Fibroblast of gingiva (primary cell): ENCODE results near the gene PSMD5.

Experiments
- DNase-seq: peaks from one replicate; pipeline ENCODE4 v3.0.0-alpha.2; 2011; ENCODE audit warnings: low read depth

The PSMD5 gene

GRCh38 chr9:120842685-120843485, at the start of gene PSMD5:
Gene PSMD5, minus strand, starts transcription at chr9:120842922. Its CDS starts 13 bp downstream, at chr9:120842909.
- DNase-seq = peak; percentile 99

- no peak for DNase-seq
Measured at GRCh38 chr9:120891884-120892747, 49.4 kb upstream of the PSMD5 start.

GRCh38 chr9:120891245-120891883, 48.6 kb upstream of the PSMD5 start:
- DNase-seq = no peak

- no peak for DNase-seq
Measured at GRCh38 chr9:120890320-120891244, 47.9 kb upstream of the PSMD5 start.

- no peak for DNase-seq
Measured at GRCh38 chr9:120889606-120890271, 47.0 kb upstream of the PSMD5 start.

GRCh38 chr9:120888626-120889025, 45.9 kb upstream of the PSMD5 start:
- no peak for DNase-seq

GRCh38 chr9:120886490-120886967, 43.8 kb upstream of the PSMD5 start:
- DNase-seq = peak; percentile 56

- no peak for DNase-seq
Measured at GRCh38 chr9:120885958-120886357, 43.2 kb upstream of the PSMD5 start.

GRCh38 chr9:120885457-120885856, 42.7 kb upstream of the PSMD5 start:
- no peak for DNase-seq

- no peak for DNase-seq
Measured at GRCh38 chr9:120883608-120883996, 40.9 kb upstream of the PSMD5 start.

GRCh38 chr9:120882935-120883607, 40.3 kb upstream of the PSMD5 start:
- no peak for DNase-seq

- DNase-seq = no peak
Measured at GRCh38 chr9:120879446-120879845, 36.7 kb upstream of the PSMD5 start.

GRCh38 chr9:120878188-120879130, 35.7 kb upstream of the PSMD5 start:
- no peak for DNase-seq

GRCh38 chr9:120877276-120878034, 34.7 kb upstream of the PSMD5 start:
- DNase-seq = peak; percentile 65

GRCh38 chr9:120876842-120877240, 34.1 kb upstream of the PSMD5 start, which contains the start of gene PHF19:
Gene PHF19, minus strand, starts transcription at chr9:120877188. Its CDS starts 2,447 bp downstream, at chr9:120874741.
- DNase-seq = peak; percentile 39

GRCh38 chr9:120875954-120876841, 33.5 kb upstream of the PSMD5 start:
- peak; percentile 85 for DNase-seq

GRCh38 chr9:120875643-120875953, 32.9 kb upstream of the PSMD5 start:
- no peak for DNase-seq
